B cell (primary cell): ENCODE data around the gene SPATA24. TPM values are rescaled to one million over a fixed set of nuclear protein-coding genes. Genes with fewer than 3 reads are reported as not detected.

Experiments used
- ATAC-seq: fragments of 200-7000 bp; cut with Tn5 transposase; one replicate; pipeline ENCODE4 v1.10.0; 2021; ENCODE audit warnings: low read depth, mild to moderate bottlenecking, moderate number of reproducible peaks, moderate library complexity
- CTCF ChIA-PET: fragments of 350-600 bp; sonication (Branson Sonifier 250); formaldehyde crosslinking; loops from one replicate; lab custom pipeline; 2021; ENCODE audit warnings: antibody characterized with exemption, inconsistent platforms; lab: Charles Lee
- POLR2A ChIA-PET: fragments of 350-600 bp; sonication (Branson Sonifier 250); formaldehyde crosslinking; loops from one replicate; lab custom pipeline; 2021; ENCODE audit warnings: antibody characterized with exemption; lab: Charles Lee
- DNase-seq: peaks from one replicate; pipeline ENCODE4 v3.0.0; 2013
- H2AFZ ChIP-seq: 2 replicates; pipeline ENCODE4 v1.6.1; 2012; ENCODE audit warnings: mild to moderate bottlenecking, low read depth, low read length; ENCODE audit not compliant: insufficient read depth, poor library complexity, severe bottlenecking
- H3K27ac ChIP-seq, 2 donors: 1 replicate in 1 of 2; 2 replicates in 1 of 2; pipeline ENCODE4 v1.5.1; 2012 to 2013; ENCODE audit warnings: low read length in 2 of 2, mild to moderate bottlenecking in 2 of 2, moderate library complexity in 1 of 2
- H3K27me3 ChIP-seq, 4 experiments: fragments of 200-600 bp in 1 of 4; sonication (generic) in 1 of 4; replicated peaks in 1 of 4; 1 replicate in 2 of 4; 2 replicates in 2 of 4; pipeline versions ENCODE4 v1.6.1 to v1.7.0; 2013 to 2016; ENCODE audit warnings: low read length in 3 of 4, mild to moderate bottlenecking in 2 of 4, mixed read lengths in 1 of 4, moderate library complexity in 1 of 4; ENCODE audit not compliant: insufficient read depth in 4 of 4, control insufficient read depth in 3 of 4; ENCODE audit errors: control extremely low read depth in 1 of 4
- H3K36me3 ChIP-seq, 2 experiments: replicated peaks in 1 of 2; 1 replicate in 1 of 2; 2 replicates in 1 of 2; pipeline versions ENCODE4 v1.6.1 to v1.7.1; 2013; ENCODE audit warnings: low read length in 1 of 2; ENCODE audit not compliant: insufficient read depth in 2 of 2, control insufficient read depth in 1 of 2; ENCODE audit errors: control extremely low read depth in 1 of 2, extremely low read depth in 1 of 2
- H3K4me1 ChIP-seq, 2 donors: fragments of 200-600 bp in 1 of 2; sonication (generic) in 1 of 2; 1 replicate in 1 of 2; 2 replicates in 1 of 2; pipeline versions ENCODE4 v1.5.1 to v1.6.1; 2013 to 2017; ENCODE audit warnings: low read length in 2 of 2; ENCODE audit not compliant: control insufficient read depth in 2 of 2, insufficient read depth in 2 of 2
- H3K4me2 ChIP-seq: replicated peaks from 2 replicates; pipeline ENCODE3; 2012; ENCODE audit warnings: mild to moderate bottlenecking, low read depth, low read length; ENCODE audit not compliant: poor library complexity, severe bottlenecking
- H3K4me3 ChIP-seq, 5 experiments: fragments of 200-600 bp in 1 of 5; sonication (generic) in 1 of 5; 1 replicate in 3 of 5; 2 replicates in 2 of 5; pipeline versions ENCODE4 v1.5.1 to v1.7.0; 2011 to 2016; ENCODE audit warnings: low read length in 4 of 5, mild to moderate bottlenecking in 4 of 5, low read depth in 2 of 5, control low read depth in 1 of 5, moderate library complexity in 1 of 5; ENCODE audit not compliant: insufficient read depth in 1 of 5; ENCODE audit errors: control extremely low read depth in 1 of 5, extremely low read depth in 1 of 5
- H3K79me2 ChIP-seq: fragments of 200-600 bp; sonication (generic); one replicate; pipeline ENCODE4 v1.6.0; 2016; ENCODE audit warnings: low read length; ENCODE audit not compliant: control insufficient read depth, insufficient read depth
- H3K9ac ChIP-seq: fragments of 200-600 bp; sonication (generic); 2 replicates; pipeline ENCODE4 v1.6.1; 2017; ENCODE audit warnings: mild to moderate bottlenecking, low read length, moderate library complexity
- H3K9me3 ChIP-seq, 3 donors: one replicate each; pipeline versions ENCODE4 v1.6.1 to v1.7.1; 2013; ENCODE audit warnings: low read length in 2 of 3; ENCODE audit not compliant: control insufficient read depth in 2 of 3, insufficient read depth in 1 of 3; ENCODE audit errors: control extremely low read depth in 1 of 3
- H4K20me1 ChIP-seq: 2 replicates; pipeline ENCODE4 v1.6.0; 2012; ENCODE audit warnings: mild to moderate bottlenecking, low read length; ENCODE audit not compliant: insufficient read depth, control insufficient read depth, poor library complexity, severe bottlenecking
- H3K27ac Mint-ChIP-seq: one replicate; pipeline ENCODE4 v1.8.0; 2021; ENCODE audit warnings: mixed read lengths
- H3K27me3 Mint-ChIP-seq: one replicate; pipeline ENCODE4 v1.8.0; 2021; ENCODE audit warnings: mixed read lengths
- H3K4me1 Mint-ChIP-seq: one replicate; pipeline ENCODE4 v1.8.0; 2021; ENCODE audit warnings: mixed read lengths
- H3K4me3 Mint-ChIP-seq: one replicate; pipeline ENCODE4 v1.8.0; 2021; ENCODE audit warnings: mixed read lengths
- H3K9me3 Mint-ChIP-seq: one replicate; pipeline ENCODE4 v1.8.0; 2022; ENCODE audit warnings: mixed read lengths; ENCODE audit not compliant: insufficient read depth
- EZH2 ChIP-seq: IDR thresholded peaks from 2 replicates; pipeline ENCODE4 v1.6.1; 2012; ENCODE audit warnings: borderline replicate concordance, low read depth, mild to moderate bottlenecking, moderate library complexity, low read length; ENCODE audit not compliant: insufficient read depth, poor library complexity, severe bottlenecking
- WGBS: methylation state at CpG from one replicate; pipeline ENCODE4 v1.1.5; 2013; ENCODE audit warnings: missing lambda C conversion rate; ENCODE audit not compliant: insufficient coverage; 5-methylcytosine and 5-hydroxymethylcytosine counted together
- intact Hi-C: fragments of 100-400 bp; cut with micrococcal nuclease; formaldehyde crosslinking; loops from one replicate; pipeline ENCODE4 v1.10.0; 2022
- polyA plus RNA-seq: library from polyadenylated mRNA; depleted of rRNA; stranded (reverse); fragments of >200 nt; gene quantifications from 2 replicates; pipeline ENCODE4 v1.2.3, GENCODE V29; 2012
- total RNA-seq, 2 donors: library from RNA; stranded (reverse); fragments of 120-200 nt in 1 of 2; gene quantifications; 1 replicate in 1 of 2; 2 replicates in 1 of 2; pipeline versions ENCODE4 v1.2.3 to v1.2.4, GENCODE V29; 2013 to 2022
- TF ChIP-seq, protein P1 (sequence below): fragments of 200-600 bp; IDR thresholded peaks from one replicate; pipeline ENCODE4 v1.8.0; 2022; ENCODE audit warnings: antibody characterized with exemption, mild to moderate bottlenecking

The SPATA24 gene
- total and polyA plus RNA-seq, 2 donors (not counting 1 experiment from before 2014, with no cell fraction given), result 2.0 to 6.4 TPM

DNA sequence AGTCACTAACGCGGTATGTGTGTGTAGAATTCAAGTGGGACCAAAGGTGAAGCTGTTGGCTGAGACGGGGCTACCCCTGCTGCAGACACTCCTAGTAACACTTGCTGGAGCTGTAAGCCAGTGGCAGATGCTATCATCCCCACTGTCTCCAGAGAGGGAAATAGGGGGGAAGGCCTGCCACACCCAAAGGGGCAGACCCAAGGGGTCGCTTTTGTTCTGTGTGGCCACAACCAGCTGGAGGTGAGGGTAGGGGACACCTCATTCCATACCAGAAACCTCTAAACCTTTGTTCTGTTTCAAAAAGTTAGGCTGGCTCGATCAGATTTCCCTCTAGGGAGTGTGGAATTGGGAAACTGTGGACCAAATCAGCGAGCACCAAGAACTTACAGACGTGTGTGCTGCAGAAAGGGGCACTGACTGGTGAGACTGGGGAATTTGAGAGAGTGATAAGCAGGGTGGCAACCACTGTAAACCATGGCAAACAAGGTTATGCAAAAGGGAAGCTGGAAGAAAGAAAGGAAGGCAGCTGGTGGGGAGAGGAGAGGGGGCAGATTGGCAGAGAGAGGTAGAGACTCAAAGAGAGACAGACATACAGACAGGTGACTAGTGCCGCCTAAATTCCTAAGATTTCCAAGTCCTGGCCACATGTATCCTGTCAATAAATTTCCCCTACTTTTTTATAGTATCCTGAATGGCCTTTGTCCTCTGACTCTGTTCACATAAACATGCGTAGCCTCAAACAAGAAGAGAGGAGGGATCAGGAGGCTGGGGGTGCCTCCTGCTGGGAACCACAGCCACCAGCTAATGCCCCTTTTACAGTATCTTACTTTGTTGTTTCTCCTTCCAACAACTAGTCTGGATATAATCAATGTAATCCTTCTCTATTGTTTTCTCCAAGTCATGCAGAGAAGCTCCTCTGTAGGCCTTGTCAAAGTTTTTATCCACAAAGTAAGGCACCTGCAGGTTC lies 15.6 kb upstream of the SPATA24 start:
- DNase-seq (no peak), ATAC-seq (no peak)
- TF ChIP-seq, protein P1, sequence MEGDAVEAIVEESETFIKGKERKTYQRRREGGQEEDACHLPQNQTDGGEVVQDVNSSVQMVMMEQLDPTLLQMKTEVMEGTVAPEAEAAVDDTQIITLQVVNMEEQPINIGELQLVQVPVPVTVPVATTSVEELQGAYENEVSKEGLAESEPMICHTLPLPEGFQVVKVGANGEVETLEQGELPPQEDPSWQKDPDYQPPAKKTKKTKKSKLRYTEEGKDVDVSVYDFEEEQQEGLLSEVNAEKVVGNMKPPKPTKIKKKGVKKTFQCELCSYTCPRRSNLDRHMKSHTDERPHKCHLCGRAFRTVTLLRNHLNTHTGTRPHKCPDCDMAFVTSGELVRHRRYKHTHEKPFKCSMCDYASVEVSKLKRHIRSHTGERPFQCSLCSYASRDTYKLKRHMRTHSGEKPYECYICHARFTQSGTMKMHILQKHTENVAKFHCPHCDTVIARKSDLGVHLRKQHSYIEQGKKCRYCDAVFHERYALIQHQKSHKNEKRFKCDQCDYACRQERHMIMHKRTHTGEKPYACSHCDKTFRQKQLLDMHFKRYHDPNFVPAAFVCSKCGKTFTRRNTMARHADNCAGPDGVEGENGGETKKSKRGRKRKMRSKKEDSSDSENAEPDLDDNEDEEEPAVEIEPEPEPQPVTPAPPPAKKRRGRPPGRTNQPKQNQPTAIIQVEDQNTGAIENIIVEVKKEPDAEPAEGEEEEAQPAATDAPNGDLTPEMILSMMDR, result no peak
- TF ChIP-seq EZH2, result no peak
- Mint-ChIP-seq H3K4me3 (no peak overlapping the region), H3K27ac (no peak overlapping the region), H3K4me1 (peaks cover 2% of the 10 kb centered on the region), H3K9me3 (no peaks in the 10 kb centered on the region), H3K27me3 (no peaks in the 10 kb centered on the region)
- Histone ChIP-seq H3K4me1 (no peaks in the 10 kb centered on the region), H3K9ac (no peak overlapping the region), H4K20me1 (no peaks in the 10 kb centered on the region), H3K36me3 (peaks cover 0 to 12% of the 10 kb centered on the region in 2 experiments), H2AFZ (no peak overlapping the region), H3K27me3 (no peaks in the 10 kb centered on the region), H3K4me3 (no peak overlapping the region), H3K4me2 (no peak overlapping the region), H3K9me3 (no peaks in the 10 kb centered on the region), H3K27ac (no peak overlapping the region), H3K79me2 (no peaks in the 10 kb centered on the region)
- WGBS, result 65% methylated on average over 3 of the region's 9 CpGs
- intact Hi-C loops, result loop anchor here (5.0 kb wide), 1 partner anchor 278 kb away; no protein-coding TSS in a partner anchor
- POLR2A ChIA-PET, result no interaction called here
- CTCF ChIA-PET, result interaction anchor here (0.9 to 8.0 kb wide), 9 partner anchors 10 to 550 kb away, joined by 3 to 168 read pairs (median 5); partner anchors contain the start of gene SPATA24

DNA sequence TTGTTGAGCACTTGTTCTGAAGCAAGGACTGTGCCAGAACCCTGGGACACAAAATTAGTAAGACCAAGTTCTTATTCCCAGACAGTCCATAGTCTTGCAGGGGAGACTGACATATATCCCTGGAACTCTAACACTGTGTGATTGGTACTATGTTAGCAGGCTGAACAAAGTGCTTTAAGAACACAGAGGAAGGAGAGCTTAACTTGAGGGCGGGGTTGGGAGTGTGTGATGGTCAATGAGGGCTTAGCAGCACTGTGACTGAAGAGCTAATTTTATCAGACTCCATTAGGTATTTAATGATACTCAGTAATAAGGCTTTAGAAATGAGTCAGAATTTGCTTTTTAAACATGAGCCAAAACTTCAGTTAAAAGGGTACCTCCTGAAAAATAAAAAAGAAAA lies 14.9 kb upstream of the SPATA24 start:
- peaks cover 0 to 12% of the 10 kb centered on the region in 2 experiments for H3K36me3 ChIP-seq
- ATAC-seq, result no peak
- CTCF ChIA-PET, result interaction anchor here (0.9 to 8.0 kb wide), 3 partner anchors 10 to 550 kb away, joined by 3 to 168 read pairs (median 43); no protein-coding TSS in a partner anchor
- no peak overlapping the region for H3K4me2 ChIP-seq
- no peaks in the 10 kb centered on the region for H3K9me3 Mint-ChIP-seq
- POLR2A ChIA-PET, result no interaction called here
- H3K9me3 ChIP-seq, result no peaks in the 10 kb centered on the region
- intact Hi-C loops, result no loop called here
- TF ChIP-seq, protein P1, result no peak
- TF ChIP-seq EZH2, result no peak
- no peak overlapping the region for H2AFZ ChIP-seq
- no peaks in the 10 kb centered on the region for H3K4me1 ChIP-seq
- H3K4me3 ChIP-seq, result no peak overlapping the region
- H3K27ac Mint-ChIP-seq, result no peak overlapping the region
- WGBS, result no CpG with 5 or more reads among the region's 1 CpG
- H4K20me1 ChIP-seq, result no peaks in the 10 kb centered on the region
- H3K27ac ChIP-seq, result no peak overlapping the region
- H3K79me2 ChIP-seq, result no peaks in the 10 kb centered on the region
- peaks cover 2% of the 10 kb centered on the region for H3K4me1 Mint-ChIP-seq
- H3K27me3 ChIP-seq, result no peaks in the 10 kb centered on the region
- H3K4me3 Mint-ChIP-seq, result no peak overlapping the region
- H3K27me3 Mint-ChIP-seq, result no peaks in the 10 kb centered on the region
- H3K9ac ChIP-seq, result no peak overlapping the region
- DNase-seq, result no peak
